ENCODE data around the gene ALS2.
A peak's percentile ranks its signal among the peaks of the same experiment; 100 is the strongest.
"Not testable (repeated sequence)": the region's sequence is repeated elsewhere in the genome, so short reads cannot be mapped to it uniquely, and the experiment has no call there.

Gene ALS2

DNA sequence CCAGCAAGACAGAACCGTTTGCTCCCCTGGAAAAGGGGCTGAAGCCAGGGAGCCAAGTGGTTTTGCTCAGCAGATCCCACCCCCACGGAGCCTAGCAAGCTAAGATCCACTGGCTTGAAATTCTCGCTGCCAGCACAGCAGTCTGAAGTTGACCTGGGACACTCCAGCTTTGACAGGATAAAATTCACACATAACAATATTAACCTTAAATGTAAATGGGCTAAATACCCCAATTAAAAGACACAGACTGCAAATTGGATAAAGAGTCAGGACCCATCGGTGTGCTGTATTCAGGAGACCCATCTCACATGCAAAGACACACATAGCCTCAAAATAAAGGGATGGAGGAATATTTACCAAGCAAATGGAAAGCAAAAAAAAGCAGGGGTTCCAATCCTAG, 109.5 kb downstream of the ALS2 start:
- DNase-seq = not testable (repeated sequence)

DNA sequence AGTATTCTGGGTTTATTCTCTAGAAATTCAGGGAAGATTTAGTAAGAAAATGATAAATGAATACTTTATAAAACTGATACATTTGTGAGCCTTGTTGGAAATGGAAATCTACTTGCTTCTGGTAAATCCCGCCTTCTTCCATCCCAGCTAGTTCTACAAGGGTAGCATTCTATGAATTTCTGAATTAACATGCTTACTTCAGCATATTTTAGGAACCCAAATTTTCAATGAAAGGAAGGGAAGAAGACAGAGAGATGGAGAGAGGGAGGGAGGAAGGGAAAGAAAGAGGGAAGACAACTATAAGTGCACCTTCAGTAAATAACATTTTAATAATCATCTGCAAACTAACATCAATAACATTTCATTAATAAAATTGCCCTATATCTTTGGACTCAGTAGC, 110.9 kb downstream of the ALS2 start:
- no peak for DNase-seq

DNA sequence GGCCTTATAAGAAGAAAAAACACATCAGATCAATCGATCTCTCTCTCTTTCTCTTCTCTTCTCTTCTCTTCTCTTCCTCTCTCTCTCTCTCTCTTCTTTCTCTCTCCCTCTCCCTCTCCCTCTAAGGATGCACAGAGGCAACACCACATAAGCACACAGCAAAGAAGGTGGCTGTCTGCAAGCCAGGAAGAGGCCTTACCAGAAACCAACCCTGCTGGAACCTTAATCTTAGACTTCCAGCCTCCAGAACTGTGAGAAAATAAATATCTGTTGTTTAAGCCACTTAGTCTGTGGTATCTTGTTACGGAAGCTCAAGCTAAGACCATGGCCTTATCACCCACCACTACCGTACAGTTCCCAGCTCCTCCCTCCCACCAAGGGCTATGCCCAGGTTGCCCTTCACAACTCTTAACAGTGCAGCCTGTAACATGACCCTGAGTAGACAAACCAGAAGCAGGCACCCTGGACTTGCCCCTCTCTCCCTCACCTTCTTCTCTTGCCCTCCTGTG, 112.3 kb downstream of the ALS2 start:
- no peak for DNase-seq

DNA sequence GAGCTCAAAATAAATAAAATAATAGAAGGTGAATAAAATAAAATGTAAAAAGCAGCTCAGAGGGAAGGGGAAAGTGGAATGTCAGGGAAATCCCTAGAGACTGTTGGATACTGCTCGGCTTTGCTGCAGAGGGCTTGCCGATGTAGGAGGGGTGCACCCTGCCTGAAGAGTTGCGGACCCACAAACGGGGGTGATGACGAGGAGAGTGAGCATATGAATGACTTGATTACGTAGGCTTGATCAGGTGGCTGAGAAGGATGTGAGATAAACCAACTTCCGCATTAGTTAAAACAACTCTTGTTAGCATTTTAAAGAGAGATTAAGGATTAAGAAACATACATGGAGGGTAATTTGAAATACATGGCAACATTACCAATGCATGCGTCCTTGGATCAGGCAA, 116.4 kb downstream of the ALS2 start:
- no peak for DNase-seq

DNA sequence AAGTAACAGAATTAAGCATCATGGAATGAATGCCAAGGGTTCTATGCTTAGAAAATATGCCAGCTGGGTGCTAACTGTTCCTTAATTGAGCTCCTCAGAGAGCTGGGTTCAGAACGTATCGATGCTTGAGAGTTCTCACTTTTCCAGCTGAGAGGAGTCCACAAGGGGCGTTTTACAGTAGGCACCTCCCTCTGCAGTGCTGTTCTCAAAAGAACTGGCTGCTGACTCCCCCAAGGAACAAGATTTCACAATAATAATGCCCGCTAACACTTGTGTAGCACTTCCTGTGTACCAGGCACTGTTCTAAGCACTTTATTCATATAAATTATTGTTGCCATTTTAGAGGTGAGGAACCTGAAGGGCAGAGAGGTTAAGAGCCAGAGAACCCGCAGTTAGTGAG, 119.4 kb downstream of the ALS2 start:
- DNase-seq = no peak

DNA sequence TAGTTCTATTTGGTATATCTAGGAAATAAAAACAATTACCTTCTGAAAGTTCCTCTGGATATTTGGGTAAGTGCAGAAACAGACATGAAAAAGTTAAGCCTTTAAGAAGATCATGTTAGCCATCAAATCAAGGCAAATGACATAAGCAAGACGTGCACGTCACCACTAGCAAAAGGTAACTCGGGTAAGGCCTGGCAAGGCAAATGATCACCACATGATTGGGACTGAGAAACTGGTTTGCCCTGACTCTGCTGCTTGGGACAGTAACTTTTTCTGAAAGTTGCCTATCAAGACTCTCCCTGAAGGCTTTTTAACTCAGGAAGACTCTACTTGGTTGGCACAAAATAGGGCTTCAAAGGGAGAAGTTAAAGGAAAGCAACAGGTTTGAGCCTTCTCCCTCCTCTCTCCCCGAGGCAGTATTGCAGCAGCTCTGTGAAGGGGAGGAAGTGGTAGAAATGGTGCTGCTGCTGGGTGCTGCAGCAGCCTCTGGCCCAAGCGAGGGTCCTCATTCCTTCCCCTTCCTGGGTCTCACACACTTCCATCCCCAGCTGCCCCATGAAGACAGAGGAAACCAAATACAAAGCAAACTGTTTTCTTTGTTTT, 120.3 kb downstream of the ALS2 start:
- DNase-seq = no peak

DNA sequence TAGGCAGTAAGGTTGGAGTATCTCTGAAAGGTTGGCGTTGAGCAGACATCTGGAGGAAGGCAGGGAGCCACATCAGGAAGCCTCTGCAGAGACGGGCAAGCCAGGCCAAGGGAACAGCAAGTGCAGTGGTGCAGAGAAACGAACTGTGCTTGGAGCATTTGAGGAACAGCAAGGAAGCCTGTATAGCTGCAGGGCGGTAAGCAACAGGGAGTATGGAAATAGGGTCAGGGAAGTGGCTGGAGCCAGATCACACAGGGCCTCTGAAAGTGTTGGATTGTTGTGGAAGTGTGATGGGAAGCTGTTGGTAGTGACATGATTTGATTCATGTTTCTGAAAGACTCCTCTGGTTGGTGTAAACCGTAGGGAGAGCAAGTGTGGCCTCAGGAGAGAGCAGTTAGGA, 124.0 kb downstream of the ALS2 start:
- DNase-seq = no peak

DNA sequence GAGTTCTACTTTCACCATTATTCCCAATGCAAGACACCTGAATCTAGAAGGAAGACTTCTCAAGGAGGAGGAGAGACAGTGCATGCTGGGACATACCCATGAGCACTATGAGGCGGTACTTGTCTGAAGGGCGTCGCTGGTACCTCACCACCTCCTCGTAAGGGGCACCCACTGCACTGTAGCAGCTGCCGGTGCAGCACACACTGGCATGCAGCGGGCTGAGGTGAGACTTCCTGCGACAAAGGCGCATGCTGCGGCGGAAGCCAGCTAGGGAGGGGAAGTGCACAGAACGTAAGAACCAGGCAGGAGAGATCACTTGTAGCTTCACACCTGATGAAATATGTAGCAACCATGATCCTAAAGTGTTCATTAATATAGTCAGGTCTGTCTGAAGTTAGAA, 124.6 kb downstream of the ALS2 start:
- DNase-seq = no peak

DNA sequence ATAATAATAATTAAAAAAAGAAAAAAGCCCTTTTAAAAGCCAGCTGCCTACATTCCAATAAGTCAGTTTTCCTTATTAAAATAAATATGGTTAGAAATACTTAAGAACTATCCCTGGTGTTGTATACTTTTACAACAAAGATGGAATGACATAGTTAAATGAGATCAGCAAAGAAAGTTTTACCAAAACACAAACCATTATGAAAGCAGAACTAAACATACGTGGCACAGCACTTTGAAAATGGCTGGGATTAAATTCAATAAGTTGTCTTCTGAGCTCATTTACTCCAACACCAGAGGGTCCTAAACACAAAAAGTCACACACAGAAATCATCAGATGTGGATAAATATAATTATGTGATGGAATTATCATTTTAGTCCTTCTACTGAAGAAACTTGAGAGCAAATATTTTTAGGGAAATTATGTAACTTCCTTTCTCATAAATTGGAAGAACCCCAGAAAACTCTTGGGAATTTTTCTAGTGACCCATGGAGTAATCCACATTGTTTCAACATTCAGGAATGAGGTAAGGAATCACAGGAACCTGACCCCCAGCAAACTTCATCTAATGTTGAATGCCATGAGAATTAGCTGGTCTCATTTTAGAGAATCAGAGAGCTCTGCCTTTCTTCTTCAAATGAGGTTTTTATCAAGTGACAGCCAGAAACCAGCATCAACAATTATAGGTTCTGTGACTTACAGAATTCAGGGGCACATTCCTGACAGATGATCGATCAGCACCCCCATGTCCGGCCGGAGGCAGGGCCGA, 125.9 kb downstream of the ALS2 start:
- DNase-seq = peak; percentile 97

DNA sequence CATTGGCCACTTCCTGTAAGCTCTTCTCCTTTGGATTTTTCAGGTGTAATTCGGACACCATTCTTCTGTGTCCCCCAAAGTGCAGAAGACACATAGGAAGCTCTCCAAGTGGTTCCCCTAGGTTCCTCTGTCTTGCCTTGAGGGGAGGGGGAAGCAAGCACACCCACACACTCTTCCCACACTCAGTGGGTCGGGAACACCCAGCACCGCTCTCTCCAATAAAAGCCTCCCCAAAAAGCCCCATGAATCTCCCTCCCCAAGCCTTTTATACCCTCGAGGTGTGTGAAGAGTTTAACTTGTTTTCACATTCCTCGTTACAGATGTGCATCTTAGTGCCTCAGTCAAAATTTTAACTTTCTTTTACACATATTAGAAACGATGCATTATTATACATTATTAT, 127.5 kb downstream of the ALS2 start:
- no peak for DNase-seq
